Peyer's patch (tissue), 4 donors: Measurements from ENCODE around the gene PLXNA4.

Source experiments
- POLR2A ChIP-seq, 2 donors: fragments of 450-650 bp; IDR thresholded peaks; one replicate each; pipeline ENCODE4 v1.5.1; 2017; ENCODE audit warnings: antibody characterized with exemption in 2 of 2, mild to moderate bottlenecking in 2 of 2, moderate library complexity in 2 of 2
- TF ChIP-seq, protein P1 (sequence below), 6 experiments: fragments of 450-650 bp in 4 of 6; fragments of 200-600 bp in 2 of 6; sonication (generic) in 1 of 6; IDR thresholded peaks; one replicate each; pipeline ENCODE4 v1.5.1; 2017 to 2019; ENCODE audit warnings: antibody characterized with exemption in 6 of 6, mild to moderate bottlenecking in 3 of 6, moderate library complexity in 1 of 6

DNA sequence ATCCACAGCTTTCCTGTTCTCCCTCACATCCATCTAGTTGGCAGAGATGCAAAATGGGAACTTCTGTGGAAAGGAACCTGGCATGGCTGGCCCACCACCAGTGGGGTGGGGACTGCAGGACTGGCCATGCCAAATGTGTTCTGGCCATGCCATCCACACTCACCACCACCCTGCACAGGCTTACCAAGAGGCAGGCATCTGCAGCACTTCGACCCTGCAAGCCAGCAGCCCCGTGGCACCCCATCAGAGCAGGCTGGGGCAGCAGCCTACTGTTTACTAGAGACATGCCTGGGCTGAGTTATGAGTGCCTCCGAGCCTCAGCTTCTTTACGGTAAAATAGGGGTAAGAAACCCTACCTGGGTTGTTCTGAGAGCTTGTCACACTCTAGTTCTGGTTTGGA, 313.1 kb downstream of the PLXNA4 start:
- TF ChIP-seq, protein P1, sequence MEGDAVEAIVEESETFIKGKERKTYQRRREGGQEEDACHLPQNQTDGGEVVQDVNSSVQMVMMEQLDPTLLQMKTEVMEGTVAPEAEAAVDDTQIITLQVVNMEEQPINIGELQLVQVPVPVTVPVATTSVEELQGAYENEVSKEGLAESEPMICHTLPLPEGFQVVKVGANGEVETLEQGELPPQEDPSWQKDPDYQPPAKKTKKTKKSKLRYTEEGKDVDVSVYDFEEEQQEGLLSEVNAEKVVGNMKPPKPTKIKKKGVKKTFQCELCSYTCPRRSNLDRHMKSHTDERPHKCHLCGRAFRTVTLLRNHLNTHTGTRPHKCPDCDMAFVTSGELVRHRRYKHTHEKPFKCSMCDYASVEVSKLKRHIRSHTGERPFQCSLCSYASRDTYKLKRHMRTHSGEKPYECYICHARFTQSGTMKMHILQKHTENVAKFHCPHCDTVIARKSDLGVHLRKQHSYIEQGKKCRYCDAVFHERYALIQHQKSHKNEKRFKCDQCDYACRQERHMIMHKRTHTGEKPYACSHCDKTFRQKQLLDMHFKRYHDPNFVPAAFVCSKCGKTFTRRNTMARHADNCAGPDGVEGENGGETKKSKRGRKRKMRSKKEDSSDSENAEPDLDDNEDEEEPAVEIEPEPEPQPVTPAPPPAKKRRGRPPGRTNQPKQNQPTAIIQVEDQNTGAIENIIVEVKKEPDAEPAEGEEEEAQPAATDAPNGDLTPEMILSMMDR (IDR thresholded peaks at IDR 0.05), result no peak
- no peak for TF ChIP-seq POLR2A (IDR thresholded peaks at IDR 0.05)
